ENCODE data around the gene CMYA5.

CMYA5 gene

DNA sequence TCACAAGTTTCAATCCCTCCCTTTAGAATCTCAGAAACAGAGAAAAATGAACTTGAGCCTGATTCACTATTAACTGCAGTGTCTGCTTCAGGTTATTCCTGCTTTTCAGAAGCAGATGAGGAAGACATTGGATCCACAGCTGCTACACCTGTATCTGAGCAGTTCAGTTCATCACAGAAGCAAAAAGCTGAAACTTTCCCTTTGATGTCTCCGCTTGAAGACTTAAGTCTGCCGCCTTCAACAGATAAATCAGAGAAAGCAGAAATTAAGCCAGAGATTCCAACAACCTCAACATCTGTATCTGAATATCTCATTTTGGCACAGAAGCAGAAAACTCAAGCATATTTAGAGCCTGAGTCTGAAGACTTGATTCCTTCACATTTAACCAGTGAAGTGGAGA lies 42.1 kb downstream of the CMYA5 start:
- Histone ChIP-seq H3K36me3 (ENCODE audit: insufficient read depth) (no peaks in the 10 kb centered on the region), H3K4me2 (no peak overlapping the region), H3K9ac (no peak overlapping the region), H4K20me1 (ENCODE audit: insufficient read depth) (no peaks in the 10 kb centered on the region), H3K79me2 (ENCODE audit: insufficient read depth, low read depth) (no peaks in the 10 kb centered on the region), H3K27me3 (ENCODE audit: insufficient read depth, low read depth) (no peaks in the 10 kb centered on the region), H3K4me1 (ENCODE audit: low read depth, poor library complexity, severe bottlenecking) (no peaks in the 10 kb centered on the region), H3K27ac (no peak overlapping the region), H2AFZ (ENCODE audit: low read depth) (no peak overlapping the region), H3K4me3 (IDR thresholded peaks at IDR 0.05; ENCODE audit: insufficient read depth, low read depth, low read length) (no peak overlapping the region)
- TF ChIP-seq, protein P1, sequence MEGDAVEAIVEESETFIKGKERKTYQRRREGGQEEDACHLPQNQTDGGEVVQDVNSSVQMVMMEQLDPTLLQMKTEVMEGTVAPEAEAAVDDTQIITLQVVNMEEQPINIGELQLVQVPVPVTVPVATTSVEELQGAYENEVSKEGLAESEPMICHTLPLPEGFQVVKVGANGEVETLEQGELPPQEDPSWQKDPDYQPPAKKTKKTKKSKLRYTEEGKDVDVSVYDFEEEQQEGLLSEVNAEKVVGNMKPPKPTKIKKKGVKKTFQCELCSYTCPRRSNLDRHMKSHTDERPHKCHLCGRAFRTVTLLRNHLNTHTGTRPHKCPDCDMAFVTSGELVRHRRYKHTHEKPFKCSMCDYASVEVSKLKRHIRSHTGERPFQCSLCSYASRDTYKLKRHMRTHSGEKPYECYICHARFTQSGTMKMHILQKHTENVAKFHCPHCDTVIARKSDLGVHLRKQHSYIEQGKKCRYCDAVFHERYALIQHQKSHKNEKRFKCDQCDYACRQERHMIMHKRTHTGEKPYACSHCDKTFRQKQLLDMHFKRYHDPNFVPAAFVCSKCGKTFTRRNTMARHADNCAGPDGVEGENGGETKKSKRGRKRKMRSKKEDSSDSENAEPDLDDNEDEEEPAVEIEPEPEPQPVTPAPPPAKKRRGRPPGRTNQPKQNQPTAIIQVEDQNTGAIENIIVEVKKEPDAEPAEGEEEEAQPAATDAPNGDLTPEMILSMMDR (conservative IDR thresholded peaks at IDR 0.05; ENCODE audit: low read depth, low read length): no peak

DNA sequence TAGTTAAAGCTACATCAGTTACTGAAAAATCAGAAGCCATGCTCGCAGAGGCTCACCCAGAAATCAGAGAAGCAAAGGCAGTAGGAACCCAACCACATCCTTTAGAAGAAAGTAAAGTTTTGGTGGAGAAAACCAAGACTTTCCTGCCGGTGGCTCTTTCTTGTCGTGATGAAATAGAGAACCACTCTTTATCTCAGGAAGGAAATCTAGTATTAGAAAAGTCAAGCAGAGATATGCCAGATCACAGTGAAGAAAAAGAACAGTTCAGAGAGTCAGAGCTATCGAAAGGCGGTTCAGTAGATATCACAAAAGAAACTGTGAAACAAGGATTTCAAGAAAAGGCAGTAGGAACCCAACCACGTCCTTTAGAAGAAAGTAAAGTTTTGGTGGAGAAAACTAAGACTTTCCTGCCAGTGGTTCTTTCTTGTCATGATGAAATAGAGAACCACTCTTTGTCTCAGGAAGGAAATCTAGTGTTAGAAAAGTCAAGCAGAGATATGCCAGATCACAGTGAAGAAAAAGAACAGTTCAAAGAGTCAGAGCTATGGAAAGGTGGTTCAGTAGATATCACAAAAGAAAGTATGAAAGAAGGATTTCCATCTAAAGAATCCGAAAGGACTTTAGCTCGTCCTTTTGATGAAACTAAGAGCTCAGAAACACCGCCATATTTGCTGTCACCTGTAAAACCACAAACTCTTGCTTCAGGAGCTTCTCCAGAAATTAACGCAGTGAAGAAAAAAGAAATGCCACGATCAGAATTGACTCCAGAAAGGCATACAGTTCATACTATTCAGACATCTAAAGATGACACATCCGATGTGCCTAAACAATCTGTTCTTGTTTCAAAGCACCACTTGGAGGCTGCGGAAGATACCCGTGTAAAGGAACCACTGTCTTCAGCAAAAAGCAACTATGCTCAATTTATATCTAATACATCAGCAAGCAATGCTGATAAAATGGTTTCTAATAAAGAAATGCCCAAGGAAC lies 47.2 kb downstream of the CMYA5 start:
- no peaks in the 10 kb centered on the region for H3K27me3 ChIP-seq (ENCODE audit: insufficient read depth, low read depth)
- H2AFZ ChIP-seq (ENCODE audit: low read depth): no peak overlapping the region
- H3K4me3 ChIP-seq (IDR thresholded peaks at IDR 0.05; ENCODE audit: insufficient read depth, low read depth, low read length): no peak overlapping the region
- H3K9ac ChIP-seq: no peak overlapping the region
- TF ChIP-seq, protein P1 (conservative IDR thresholded peaks at IDR 0.05; ENCODE audit: low read depth, low read length): no peak
- no peaks in the 10 kb centered on the region for H3K79me2 ChIP-seq (ENCODE audit: insufficient read depth, low read depth)
- no peak overlapping the region for H3K27ac ChIP-seq
- no peaks in the 10 kb centered on the region for H4K20me1 ChIP-seq (ENCODE audit: insufficient read depth)
- H3K4me2 ChIP-seq: no peak overlapping the region
- H3K4me1 ChIP-seq (ENCODE audit: low read depth, poor library complexity, severe bottlenecking): no peaks in the 10 kb centered on the region
- H3K36me3 ChIP-seq (ENCODE audit: insufficient read depth): no peaks in the 10 kb centered on the region

DNA sequence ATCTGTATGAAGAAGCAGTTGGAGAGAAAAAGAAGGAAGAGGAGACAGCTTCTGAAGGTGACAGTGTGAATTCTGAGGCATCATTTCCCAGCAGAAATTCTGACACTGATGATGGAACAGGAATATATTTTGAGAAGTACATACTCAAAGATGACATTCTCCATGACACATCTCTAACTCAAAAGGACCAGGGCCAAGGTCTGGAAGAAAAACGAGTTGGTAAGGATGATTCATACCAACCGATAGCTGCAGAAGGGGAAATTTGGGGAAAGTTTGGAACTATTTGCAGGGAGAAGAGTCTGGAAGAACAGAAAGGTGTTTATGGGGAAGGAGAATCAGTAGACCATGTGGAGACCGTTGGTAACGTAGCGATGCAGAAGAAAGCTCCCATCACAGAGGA lies 48.7 kb downstream of the CMYA5 start:
- H3K36me3 ChIP-seq (ENCODE audit: insufficient read depth): no peaks in the 10 kb centered on the region
- H3K9ac ChIP-seq: no peak overlapping the region
- H3K27ac ChIP-seq: no peak overlapping the region
- no peaks in the 10 kb centered on the region for H4K20me1 ChIP-seq (ENCODE audit: insufficient read depth)
- H3K79me2 ChIP-seq (ENCODE audit: insufficient read depth, low read depth): no peaks in the 10 kb centered on the region
- TF ChIP-seq, protein P1 (conservative IDR thresholded peaks at IDR 0.05; ENCODE audit: low read depth, low read length): no peak
- no peaks in the 10 kb centered on the region for H3K27me3 ChIP-seq (ENCODE audit: insufficient read depth, low read depth)
- no peak overlapping the region for H2AFZ ChIP-seq (ENCODE audit: low read depth)
- no peak overlapping the region for H3K4me3 ChIP-seq (IDR thresholded peaks at IDR 0.05; ENCODE audit: insufficient read depth, low read depth, low read length)
- no peaks in the 10 kb centered on the region for H3K4me1 ChIP-seq (ENCODE audit: low read depth, poor library complexity, severe bottlenecking)
- H3K4me2 ChIP-seq: no peak overlapping the region

DNA sequence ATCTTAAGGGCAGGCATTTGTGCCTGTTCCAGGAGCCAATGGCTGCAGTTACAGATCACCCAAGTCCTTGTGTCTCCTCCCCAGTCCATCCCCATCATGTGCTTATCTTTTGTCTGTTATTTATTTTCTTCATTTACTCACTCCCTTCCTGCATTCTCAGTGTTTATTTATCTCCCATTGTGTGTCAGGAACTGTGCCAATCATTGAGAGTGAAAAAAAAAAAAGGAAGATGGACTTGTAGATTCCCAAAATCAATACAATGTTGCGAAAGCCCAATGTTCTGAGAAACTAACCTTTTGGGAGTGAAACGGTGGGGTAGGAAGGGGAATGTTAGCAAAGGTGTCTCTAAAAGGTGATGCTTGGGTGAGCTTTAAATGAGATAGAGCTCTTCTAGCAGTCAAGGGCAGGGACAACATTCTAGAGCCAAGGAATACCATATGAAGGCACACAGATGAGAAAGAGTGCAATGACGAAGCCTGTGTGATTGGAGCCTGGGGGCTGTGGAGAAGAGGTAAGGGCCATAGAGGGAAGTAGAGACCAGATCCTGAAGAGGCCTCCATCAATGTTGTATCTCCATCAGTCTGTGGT lies 53.0 kb downstream of the CMYA5 start:
- H3K4me2 ChIP-seq: no peak overlapping the region
- no peaks in the 10 kb centered on the region for H4K20me1 ChIP-seq (ENCODE audit: insufficient read depth)
- H2AFZ ChIP-seq (ENCODE audit: low read depth): no peak overlapping the region
- H3K9ac ChIP-seq: no peak overlapping the region
- H3K36me3 ChIP-seq (ENCODE audit: insufficient read depth): no peaks in the 10 kb centered on the region
- H3K4me3 ChIP-seq (IDR thresholded peaks at IDR 0.05; ENCODE audit: insufficient read depth, low read depth, low read length): no peak overlapping the region
- TF ChIP-seq, protein P1 (conservative IDR thresholded peaks at IDR 0.05; ENCODE audit: low read depth, low read length): no peak
- no peak overlapping the region for H3K27ac ChIP-seq
- no peaks in the 10 kb centered on the region for H3K79me2 ChIP-seq (ENCODE audit: insufficient read depth, low read depth)
- no peaks in the 10 kb centered on the region for H3K4me1 ChIP-seq (ENCODE audit: low read depth, poor library complexity, severe bottlenecking)
- H3K27me3 ChIP-seq (ENCODE audit: insufficient read depth, low read depth): no peaks in the 10 kb centered on the region

All from KMS-11 (cell line).